NCI-H1048 (cell line): ENCODE measurements around the gene MSI2.

Experiments used
- DNase-seq: peaks from one replicate; lab custom pipeline; 2025; lab: John Stamatoyannopoulos, UW

The MSI2 gene

DNA sequence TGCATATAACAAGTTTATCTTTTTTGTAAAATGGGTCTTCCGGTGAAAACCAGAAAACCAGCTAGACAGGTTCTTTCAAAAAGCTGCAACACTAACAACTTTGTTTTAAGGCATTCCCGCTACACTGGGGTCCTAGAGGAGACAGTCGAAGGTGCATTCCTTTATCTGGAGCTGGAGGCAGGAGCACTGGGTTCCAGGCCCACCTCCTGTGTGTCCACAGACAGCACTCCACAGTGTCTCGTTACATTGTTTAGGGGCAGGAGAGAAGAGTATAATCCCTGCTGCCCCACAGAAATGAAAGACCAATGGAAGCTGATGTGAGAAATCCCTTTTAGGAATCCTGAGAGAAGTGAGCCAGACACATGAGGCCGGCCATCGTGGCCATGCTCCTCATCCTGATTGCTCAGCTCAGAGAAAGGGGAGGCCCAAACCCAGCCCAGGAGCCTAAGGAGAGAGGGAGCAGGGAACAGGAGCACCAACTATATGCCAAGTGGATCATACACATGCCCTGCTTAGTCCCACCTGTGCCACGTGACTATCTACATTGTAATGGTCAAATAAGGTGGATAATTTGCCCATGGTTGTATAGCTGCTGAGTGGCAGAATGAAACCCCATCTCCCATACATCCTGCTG lies 429.3 kb downstream of the MSI2 start:
- DNase-seq, result no peak

DNA sequence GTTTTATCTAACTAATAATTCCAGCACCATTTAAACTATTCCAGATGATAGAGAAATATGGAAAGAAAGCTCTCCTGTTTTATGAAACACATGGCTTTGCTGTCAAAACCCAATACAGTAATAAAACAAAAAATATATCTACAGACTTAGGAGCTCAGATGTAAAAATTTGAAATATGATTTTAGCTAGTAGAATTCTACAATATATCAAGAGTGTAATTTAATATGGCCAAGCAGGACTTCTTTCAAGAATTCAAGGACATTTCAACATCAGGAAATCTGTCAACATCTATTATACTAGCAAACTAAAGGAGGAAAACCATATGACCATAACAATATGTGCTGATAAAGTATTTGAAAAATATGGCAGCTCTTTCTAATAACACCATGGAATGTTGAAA lies 431.3 kb downstream of the MSI2 start:
- no peak for DNase-seq

DNA sequence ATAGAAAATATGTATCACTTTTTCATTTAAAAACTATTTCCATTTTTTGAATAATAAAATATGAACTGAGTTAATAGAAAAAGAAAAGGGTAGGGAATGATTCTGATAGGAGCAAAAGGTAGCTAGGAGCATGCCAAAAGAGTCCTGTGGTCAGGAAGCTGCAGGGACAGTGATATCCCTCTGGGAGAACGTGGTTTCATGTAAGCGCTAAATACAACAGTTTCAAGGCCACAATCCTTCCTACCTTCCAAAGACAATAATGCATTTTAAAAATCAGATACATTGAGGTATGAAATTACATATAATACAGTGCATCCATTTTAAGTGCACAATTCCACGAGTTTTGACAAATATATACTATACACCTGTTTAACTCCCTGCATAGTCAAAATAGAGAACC lies 432.9 kb downstream of the MSI2 start:
- DNase-seq, result no peak

DNA sequence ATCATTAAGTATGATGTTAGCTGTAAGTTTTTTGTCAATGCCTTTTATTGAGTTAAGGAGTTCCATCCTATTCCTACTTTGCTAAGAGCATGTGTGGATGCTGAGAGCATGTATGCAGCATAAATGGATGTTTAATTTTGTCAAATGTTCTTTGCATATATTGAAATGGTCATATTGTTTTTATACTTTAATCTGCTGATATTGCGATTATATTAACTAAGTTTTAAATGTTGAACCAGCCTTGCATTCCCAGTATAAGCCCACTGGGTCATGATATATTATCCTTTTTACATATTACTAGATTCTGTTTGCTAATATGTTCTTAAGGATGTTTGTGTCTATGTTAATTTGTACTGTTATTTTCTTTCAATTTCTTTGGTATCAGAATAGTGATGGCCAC lies 435.6 kb downstream of the MSI2 start:
- DNase-seq, result no peak

DNA sequence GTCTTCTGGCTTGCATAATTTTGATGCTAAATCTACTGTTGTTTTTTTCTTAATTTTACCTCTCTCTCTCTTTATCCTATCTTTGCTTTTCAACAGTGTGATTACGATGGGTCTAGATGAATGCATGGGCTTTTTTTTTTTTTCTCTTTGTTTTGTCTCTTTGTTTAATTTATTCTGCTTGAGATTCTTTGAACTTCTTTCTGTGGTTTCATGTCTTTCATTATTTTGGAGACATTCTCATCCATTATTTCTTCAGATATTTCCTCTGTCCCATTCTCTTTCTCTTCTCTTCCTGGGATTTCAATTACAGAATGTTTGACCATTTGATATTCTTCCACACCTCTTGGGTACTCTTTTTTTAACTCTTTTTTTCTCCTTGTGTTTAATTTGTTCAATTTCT lies 436.4 kb downstream of the MSI2 start:
- DNase-seq, result no peak

DNA sequence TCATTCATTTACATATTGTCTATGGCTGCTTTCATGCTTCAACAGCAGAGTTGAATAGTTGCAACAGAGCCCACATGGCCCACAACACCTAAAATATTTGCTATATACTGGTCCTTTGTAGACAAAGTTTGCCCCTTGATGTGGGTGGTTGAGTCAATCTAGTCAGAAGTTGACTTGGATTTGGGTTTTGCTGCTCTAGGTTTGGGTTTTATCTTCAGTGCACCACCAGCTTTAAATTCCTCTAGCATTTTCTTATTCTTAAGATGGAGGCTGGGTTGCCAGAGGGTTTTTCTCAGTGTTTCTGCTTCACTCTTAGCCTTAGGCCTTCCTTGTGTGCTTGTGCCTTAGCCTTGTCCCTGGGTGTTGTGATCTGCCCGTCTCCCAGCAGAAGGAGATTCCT lies 437.7 kb downstream of the MSI2 start:
- DNase-seq, result no peak

DNA sequence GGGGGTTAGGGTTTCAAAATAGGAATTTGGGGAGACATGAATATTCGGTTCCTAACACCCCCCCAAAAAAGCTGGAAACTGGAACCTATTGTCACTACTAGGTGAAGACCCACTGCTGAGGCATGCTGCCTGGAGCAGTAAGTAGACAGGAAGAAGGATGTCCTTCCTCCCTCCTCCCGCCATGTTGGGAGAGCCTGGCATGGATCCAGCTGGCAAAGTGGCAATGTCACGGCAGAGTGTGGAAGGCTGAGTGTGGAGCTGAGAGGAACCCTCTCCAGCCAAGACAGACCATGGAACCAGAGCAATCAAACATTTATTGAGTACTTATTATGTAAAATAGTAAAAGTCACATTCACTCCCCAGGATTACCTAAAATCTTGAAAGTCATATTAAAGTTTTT lies 439.7 kb downstream of the MSI2 start:
- no peak for DNase-seq

DNA sequence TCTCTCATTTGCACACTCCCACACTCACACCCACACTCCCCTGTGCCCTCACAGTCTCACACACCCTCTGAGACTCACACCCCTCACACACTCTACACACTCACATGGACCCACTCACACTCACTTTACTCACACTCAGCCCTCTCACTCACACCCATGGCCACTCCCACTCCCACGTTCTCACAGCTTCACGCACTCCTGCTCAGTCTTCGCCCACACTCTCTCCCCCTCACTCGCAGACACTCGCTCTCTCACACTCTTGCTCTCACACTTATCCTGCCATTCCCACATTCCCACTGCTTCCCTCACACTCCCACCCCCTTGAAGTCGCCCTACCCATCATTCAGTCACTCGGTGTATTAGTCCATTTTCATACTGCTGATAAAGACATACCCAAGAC lies 440.9 kb downstream of the MSI2 start:
- no peak for DNase-seq

DNA sequence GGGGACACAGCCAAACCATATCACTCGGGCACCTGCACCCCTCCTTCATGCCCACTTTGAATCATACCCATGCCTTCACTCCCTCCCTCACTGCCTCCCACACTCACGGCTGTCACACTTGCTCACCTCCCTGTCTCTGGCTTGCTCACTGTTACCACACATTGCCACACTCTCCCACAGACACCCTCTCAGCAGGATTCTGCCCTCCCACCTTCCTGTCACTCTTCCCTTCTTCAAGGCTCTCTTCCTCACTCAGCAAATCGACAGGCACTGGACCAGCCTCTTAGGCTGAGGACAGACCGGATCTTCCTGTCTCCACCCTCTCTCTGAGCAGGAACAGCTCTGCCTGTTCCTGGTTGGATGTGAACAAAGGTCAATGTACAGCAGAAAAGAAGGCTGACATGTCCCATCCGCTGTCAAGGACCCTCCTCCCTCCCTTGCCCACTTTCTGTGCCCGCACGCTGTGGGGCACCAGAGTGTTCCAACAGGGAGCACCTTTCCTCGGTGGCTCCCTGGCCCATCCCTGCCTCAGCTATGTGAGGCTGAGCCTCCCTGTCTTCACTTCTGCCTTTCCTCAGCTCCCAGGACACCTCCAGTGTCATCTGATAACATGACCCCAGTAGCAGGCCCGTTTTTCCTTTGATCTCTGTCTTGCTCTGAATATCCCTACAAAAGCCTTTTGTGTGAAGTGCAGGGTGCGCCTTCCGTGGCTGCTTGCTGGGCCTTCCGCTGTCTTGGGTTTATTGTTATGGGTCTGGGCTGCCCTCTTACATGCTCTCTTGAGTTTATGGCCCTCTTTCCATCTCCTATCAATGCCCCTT lies 441.8 kb downstream of the MSI2 start:
- DNase-seq, result no peak

DNA sequence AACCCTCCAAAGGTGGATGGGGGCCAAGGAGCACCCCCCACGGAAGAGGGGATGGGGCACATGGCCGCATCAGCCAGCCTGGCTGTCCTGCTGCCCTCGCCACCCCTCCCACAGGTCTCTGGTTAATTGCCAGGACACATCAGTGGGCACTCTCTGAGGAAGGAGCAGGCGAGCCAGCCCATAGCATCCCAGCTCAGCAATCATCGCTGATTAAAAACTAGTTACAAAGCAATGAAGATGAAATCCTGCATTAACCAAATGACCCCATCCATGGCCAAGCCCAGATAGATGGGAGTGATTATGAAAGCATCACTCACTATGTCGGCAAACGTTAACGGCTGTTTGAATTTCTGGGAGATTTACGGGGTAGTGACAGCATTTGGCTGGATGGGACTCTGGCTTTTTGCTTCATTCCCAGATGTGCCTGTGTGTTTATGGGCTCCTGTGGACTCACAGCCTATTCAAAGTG lies 443.5 kb downstream of the MSI2 start:
- DNase-seq, result no peak

DNA sequence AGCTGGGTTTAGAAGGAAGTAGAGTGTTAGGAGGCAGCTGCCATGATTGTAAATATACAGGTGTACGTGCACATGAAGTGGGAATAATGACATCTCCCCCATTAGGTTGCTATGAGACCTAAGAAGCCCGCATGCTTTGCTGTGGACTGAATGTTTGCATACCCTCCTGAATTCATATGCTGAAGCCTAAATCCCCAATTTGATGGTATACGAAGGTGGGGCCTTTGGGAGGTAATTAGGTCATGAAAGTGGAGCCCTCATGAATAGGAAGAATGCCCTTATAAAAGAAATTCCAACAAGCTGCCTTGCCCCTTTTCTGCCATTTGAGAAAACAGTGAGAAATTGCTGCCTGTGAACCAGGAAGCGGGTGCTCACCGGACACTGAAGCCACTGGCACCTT lies 444.8 kb downstream of the MSI2 start:
- no peak for DNase-seq

DNA sequence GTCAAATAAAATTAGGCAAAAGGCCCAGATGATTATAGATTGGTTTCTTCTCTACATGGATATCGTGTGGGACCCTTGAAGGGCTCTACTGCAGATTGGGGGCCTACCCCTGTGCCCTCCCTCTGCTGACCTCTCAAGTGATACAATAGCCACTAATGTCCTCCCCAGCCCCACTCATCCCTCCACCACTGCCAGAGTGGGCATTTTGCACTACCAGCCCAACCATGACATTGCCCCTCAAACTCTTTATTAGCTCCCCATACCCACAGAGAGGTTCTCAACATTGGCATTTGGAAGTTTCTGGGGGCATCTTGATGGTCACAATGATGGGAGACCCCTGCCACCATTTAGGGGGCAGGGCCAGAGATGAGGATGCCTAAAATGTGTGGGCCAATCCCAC lies 446.9 kb downstream of the MSI2 start:
- DNase-seq, result no peak

DNA sequence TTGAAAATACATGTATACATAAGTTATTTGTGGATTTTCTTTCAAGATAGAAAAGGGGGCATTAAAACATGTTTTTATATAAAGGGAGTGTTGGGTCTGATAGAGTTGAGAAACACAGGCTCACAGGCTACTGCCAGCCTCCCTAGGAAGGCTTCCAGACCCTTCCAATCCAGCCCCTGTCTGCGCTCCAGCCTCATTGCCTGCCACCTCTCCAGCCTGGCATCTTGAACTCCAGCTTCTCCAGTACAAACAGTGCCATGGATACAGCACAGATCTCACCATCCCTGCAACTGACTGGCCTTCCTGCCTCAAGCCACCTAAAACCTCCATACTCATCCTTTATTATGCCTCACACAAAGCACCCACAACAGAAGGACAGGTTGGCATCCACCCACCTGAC lies 448.1 kb downstream of the MSI2 start:
- no peak for DNase-seq

DNA sequence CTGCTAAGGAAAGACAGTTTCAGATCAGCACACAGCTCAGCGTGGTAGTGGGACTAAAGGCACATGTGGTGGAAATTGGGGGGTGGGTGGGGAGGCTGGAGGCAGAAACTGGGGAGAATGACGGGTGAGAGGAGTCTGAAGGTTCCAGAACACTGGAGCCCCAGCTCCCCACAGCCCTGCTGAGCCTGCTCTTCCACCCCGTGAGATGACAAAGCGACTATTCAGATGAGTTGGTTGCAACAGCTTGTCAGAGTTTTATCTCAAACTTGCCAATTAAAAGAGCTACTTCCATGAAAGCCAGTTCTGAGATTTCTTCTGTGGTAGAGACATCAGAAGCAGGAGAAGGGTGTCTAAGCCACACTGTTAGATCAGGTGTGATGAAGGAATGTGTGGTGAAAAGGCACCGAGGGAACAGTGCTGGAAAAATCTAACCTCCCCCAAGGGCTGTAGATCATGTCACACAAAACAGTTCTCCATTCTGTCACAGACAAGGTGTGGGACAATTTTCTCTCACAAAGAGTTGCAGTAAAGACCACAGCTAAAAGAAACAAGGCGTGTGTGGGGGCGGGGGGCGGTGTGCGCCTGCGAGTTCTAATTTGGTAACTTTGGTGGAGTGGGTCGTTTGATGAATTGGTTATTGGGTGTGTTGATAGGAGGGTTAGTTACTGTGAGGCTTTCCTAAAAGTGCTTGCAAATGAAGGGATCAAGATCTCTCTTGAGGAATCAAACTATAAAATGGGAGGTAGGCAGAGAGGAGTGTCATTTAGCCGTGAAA lies 449.8 kb downstream of the MSI2 start:
- DNase-seq, result no peak

DNA sequence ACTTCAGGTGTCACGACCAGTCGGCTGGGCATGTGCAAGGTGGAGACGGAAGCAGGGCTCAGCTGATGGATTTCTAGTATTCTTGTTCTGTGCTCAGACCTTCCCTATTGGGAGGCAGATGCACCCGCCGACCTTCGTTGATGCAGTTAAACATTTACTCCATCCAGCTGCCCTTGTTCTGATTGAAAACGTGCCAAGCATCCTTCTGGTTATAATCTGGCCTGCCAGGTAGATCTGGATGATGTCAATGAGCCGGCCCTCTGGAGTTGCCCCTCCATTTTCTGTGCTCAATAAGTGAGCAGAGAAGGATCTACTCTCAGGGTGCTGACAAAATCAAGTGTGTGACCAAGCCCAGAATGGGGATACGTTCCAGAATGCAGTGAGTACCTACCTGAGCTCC lies 450.4 kb downstream of the MSI2 start:
- DNase-seq, result no peak

DNA sequence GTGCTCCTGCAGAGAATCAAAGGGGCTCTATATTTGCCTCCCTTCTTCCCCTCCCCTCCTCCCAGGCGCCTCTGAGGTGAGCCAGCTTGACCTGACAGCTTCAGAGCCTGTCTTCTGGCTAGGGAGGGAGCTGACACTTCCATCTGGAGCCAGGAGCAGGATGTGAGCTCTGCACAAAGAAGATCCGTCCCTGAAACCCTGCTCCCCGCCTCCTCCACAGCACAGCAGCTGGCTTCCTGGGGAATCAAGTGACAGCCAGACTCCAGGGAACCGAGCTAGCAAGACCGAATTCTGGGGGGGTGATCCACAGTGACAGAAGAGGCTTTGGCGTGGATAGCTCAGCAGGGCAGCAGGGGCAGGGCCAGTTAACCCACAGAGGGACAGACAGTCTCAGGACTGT lies 451.6 kb downstream of the MSI2 start:
- no peak for DNase-seq

DNA sequence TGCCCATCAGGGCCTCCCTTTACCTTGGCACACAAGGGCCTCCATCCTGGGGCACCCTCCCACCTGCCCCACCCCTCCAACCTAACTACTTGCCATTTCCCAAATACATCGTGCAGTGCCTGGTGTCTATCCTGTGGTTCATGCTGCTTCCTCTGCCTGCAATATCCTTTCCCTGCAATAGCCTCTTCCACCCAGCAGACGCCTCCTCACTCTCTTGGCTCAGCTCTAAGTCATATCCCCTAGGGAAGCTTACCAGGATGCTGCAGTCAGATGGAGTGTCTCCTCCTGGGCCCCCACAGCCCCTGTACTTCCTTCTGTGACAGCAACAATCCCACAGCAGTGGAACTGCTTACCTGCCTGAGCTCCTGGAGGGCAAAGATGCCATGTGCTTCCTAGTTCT lies 452.1 kb downstream of the MSI2 start:
- DNase-seq, result no peak

DNA sequence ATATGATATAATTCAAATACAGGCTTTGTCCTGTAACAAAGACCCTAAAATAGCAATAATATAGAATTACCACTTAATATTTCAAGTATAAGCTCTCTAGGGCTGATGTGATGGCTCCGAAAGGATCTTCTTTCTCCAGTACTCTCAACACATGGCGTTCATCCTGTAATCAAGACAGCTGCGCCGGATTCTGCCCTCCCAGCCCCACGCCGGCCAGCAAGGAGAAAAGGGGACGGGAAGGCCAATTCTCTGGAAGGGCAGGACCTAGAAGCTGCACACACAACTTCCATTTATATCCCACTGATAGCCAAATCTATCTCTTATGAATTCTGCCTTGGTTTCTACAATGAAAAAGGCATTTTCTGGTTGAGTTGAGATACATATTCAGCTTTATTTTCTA lies 456.8 kb downstream of the MSI2 start:
- DNase-seq, result no peak

DNA sequence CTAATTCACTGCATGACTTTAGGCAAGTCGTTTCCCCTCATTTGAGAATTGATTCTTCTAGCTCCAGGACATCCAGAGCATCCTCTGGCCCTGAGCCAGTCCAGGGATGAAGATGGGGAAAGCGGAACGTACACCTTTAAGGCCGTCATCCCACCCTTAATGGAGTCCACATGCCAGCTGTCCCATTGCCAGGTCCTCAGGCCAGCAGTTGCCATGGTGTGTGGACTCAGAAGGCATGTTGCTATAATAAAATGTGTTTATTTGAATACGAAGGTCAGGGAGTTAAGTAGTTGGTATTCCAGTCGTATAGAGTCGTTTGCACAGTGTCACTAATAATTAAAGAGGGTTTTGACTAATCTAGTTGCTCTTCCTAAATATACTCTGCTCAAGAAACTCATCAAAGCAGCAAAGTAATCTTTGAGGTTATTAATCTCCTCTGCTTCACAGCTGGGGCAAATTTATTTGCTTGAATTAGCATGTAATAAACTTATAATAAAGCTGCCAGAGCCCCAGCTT lies 458.4 kb downstream of the MSI2 start:
- DNase-seq, result no peak

DNA sequence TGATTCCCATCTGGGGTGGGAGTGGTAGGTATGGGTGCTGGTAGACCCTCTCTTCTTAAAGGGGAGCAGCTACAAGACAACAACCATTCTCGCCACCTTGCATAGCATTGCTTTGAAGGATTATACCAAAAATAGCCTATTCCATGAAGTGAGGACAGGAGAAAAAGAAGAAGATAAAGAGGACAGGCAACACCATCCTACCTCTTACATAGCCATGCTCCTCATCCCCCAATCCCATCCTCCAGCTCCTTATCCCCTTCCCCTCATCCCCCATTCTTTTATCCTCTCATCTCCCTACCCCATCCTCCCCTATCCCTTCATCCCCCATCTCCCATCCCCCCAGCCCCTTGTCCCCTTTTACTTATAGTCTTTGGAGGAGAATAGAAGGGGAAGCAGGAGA lies 459.7 kb downstream of the MSI2 start:
- no peak for DNase-seq

DNA sequence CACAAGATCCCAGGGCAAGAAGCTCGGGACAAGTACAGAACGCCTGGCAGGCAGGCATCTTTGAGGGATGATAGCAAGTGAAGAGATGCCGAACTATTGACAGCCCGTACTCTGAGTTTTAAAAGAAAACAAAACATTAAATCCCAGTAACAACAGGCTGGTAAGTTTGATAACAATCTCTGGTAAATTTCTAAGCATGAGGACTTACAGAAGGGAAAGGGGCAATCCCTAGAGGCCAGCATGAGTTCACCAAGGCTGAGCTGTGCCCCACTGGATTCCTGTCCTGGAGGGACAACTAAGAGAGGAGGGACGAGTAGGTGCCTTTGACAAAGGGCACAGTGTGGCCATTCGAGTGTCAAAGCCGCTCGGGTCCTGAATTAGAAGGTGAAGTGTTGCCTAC lies 462.6 kb downstream of the MSI2 start:
- DNase-seq, result no peak

DNA sequence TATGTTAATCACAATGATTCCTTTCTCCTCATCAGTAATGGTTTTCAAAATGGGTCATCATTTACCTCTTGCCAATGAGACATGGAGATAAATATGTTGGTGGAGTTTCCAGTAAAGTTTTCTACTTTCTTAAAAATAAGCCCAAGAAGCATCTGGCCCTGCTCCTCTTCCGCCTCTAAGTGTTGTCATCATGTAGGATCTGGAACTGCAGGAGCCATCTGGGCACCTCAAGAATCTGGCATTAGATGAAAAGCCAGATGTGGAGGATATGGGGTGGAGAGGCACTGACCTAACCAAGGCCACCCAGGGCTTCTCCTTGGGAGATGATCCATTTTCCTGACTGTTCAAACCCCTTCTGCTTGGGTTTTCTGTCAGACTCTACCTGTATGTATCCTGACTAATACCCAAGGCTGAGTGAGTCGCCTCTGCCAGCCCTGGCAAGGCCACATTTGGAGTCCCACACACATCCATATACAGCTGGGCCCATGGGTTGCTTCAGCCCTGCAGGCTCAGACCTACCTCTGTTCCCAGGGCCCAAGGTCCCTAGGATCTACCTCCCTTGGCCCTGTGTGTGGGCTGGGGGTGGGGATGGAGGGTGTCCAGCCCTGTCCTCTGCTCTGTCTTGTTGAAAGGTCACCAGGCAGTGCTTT lies 464.2 kb downstream of the MSI2 start:
- no peak for DNase-seq
